Keratinocyte (primary cell): ENCODE results near the gene SHROOM3.

ENCODE experiments used
- EZH2 ChIP-seq: IDR thresholded peaks from one replicate; pipeline ENCODE4 v1.6.1; 2012; ENCODE audit warnings: inconsistent platforms, mild to moderate bottlenecking, low read length, moderate library complexity
- TF ChIP-seq, protein P1 (sequence below), 3 experiments: IDR thresholded peaks in 1 of 3; conservative IDR thresholded peaks in 1 of 3; optimal IDR thresholded peaks in 1 of 3; 2 replicates in 2 of 3; 3 replicates in 1 of 3; pipeline versions ENCODE3 to v1.5.1; 2011; ENCODE audit warnings: low read length in 3 of 3, mild to moderate bottlenecking in 3 of 3, moderate library complexity in 2 of 3, control low read depth in 1 of 3, inconsistent platforms in 1 of 3; ENCODE audit not compliant: insufficient read depth in 2 of 3; ENCODE audit errors: extremely low read depth in 1 of 3

DNA sequence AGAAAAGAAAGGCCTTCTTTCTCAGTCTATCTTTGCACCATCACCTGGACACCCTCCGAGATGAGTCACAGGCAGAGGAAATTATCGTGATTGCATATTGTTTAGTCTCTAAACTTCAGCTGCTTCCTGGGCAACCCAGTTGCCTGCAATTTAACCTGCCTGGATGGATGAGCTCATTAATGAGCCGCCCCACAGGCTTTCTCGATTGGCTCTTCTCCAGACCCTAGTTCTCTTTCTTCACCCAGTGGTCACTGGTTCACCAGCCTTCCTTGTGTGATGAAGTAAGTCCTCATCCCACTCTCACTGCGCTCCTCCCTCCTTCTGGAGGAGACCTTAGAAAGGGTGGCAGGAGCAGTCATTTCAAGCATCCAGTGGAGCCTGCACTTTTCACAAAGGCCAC, 368.5 kb downstream of the SHROOM3 start:
- TF ChIP-seq EZH2, result no peak
- TF ChIP-seq, protein P1, sequence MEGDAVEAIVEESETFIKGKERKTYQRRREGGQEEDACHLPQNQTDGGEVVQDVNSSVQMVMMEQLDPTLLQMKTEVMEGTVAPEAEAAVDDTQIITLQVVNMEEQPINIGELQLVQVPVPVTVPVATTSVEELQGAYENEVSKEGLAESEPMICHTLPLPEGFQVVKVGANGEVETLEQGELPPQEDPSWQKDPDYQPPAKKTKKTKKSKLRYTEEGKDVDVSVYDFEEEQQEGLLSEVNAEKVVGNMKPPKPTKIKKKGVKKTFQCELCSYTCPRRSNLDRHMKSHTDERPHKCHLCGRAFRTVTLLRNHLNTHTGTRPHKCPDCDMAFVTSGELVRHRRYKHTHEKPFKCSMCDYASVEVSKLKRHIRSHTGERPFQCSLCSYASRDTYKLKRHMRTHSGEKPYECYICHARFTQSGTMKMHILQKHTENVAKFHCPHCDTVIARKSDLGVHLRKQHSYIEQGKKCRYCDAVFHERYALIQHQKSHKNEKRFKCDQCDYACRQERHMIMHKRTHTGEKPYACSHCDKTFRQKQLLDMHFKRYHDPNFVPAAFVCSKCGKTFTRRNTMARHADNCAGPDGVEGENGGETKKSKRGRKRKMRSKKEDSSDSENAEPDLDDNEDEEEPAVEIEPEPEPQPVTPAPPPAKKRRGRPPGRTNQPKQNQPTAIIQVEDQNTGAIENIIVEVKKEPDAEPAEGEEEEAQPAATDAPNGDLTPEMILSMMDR (optimal IDR thresholded peaks at IDR 0.05 in 1 of 3, IDR thresholded peaks at IDR 0.05 in 1 of 3, conservative IDR thresholded peaks at IDR 0.05 in 1 of 3; ENCODE audit: extremely low read depth in 1 of 3, insufficient read depth in 2 of 3, low read length in 3 of 3), result no peak
